SKM-1 (cell line): ENCODE data around the gene MYO18A.

Experiments used
- DNase-seq: peaks from one replicate; lab custom pipeline; 2025; ENCODE audit not compliant: unreplicated experiment; lab: John Stamatoyannopoulos, UW

Gene MYO18A

GRCh38 chr17:29038085-29038795 lies 142.0 kb downstream of the MYO18A start:
- no peak for DNase-seq

- DNase-seq: no peak
Observed at GRCh38 chr17:29037739-29038084, 142.5 kb downstream of the MYO18A start.

GRCh38 chr17:29036584-29036983 lies 143.6 kb downstream of the MYO18A start:
- no peak for DNase-seq

- DNase-seq: no peak
Observed at GRCh38 chr17:29034510-29034909, 145.7 kb downstream of the MYO18A start.

GRCh38 chr17:29032857-29033197 lies 147.4 kb downstream of the MYO18A start:
- no peak for DNase-seq

GRCh38 chr17:29032013-29032856 lies 148.0 kb downstream of the MYO18A start:
- DNase-seq: no peak

- DNase-seq: peak; percentile 23
Observed at GRCh38 chr17:29031488-29031887, 148.7 kb downstream of the MYO18A start.

GRCh38 chr17:29024316-29024952 lies 155.8 kb downstream of the MYO18A start:
- no peak for DNase-seq

GRCh38 chr17:29022074-29022473 lies 158.1 kb downstream of the MYO18A start:
- no peak for DNase-seq

GRCh38 chr17:29021226-29021625 lies 159.0 kb downstream of the MYO18A start:
- no peak for DNase-seq
